CD8-positive, alpha-beta memory T cell (primary cell): ENCODE results near the gene PTK7. TPM values are rescaled to one million over a fixed set of nuclear protein-coding genes. Genes with fewer than 3 reads are reported as not detected.

Source experiments
- CTCF ChIA-PET: fragments of 350-600 bp; sonication (Branson Sonifier 250); formaldehyde crosslinking; loops from one replicate; lab custom pipeline; 2021; ENCODE audit warnings: antibody characterized with exemption; lab: Charles Lee
- POLR2A ChIA-PET: fragments of 350-600 bp; sonication (Branson Sonifier 250); formaldehyde crosslinking; loops from one replicate; lab custom pipeline; 2021; ENCODE audit warnings: antibody characterized with exemption; lab: Charles Lee
- DNase-seq, 5 donors: peaks; one replicate each; pipeline versions ENCODE4 v3.0.0 to v3.0.0-alpha.2; 2020 to 2022; ENCODE audit warnings: mixed read lengths in 1 of 5
- H3K27ac ChIP-seq: one replicate; pipeline ENCODE4 v1.7.0; 2013; ENCODE audit warnings: low read depth, mild to moderate bottlenecking, low read length, moderate library complexity
- H3K27me3 ChIP-seq: 2 replicates; pipeline ENCODE4 v1.7.0; 2013; ENCODE audit warnings: low read length, mild to moderate bottlenecking; ENCODE audit not compliant: insufficient read depth, poor library complexity, severe bottlenecking
- H3K36me3 ChIP-seq: 2 replicates; pipeline ENCODE4 v1.7.0; 2013; ENCODE audit warnings: mild to moderate bottlenecking, low read length, moderate library complexity; ENCODE audit not compliant: insufficient read depth
- H3K4me1 ChIP-seq: 2 replicates; pipeline ENCODE4 v1.7.0; 2013; ENCODE audit warnings: mild to moderate bottlenecking, low read length, moderate library complexity; ENCODE audit not compliant: insufficient read depth
- H3K4me3 ChIP-seq: 2 replicates; pipeline ENCODE4 v1.7.0; 2013; ENCODE audit warnings: mild to moderate bottlenecking, low read length
- H3K9me3 ChIP-seq: 2 replicates; pipeline ENCODE4 v1.7.0; 2013; ENCODE audit warnings: mild to moderate bottlenecking, low read length
- H3K27ac Mint-ChIP-seq, 8 donors: one replicate each; pipeline ENCODE4 v1.8.0; 2020 to 2021; ENCODE audit warnings: mixed read lengths in 8 of 8, mild to moderate bottlenecking in 6 of 8, inconsistent platforms in 3 of 8, moderate library complexity in 3 of 8
- H3K27me3 Mint-ChIP-seq, 2 donors: one replicate each; pipeline ENCODE4 v1.8.0; 2020 to 2021; ENCODE audit warnings: mixed read lengths in 2 of 2, mild to moderate bottlenecking in 1 of 2, moderate library complexity in 1 of 2
- H3K36me3 Mint-ChIP-seq, 3 donors: one replicate each; pipeline ENCODE4 v1.8.0; 2020 to 2021; ENCODE audit warnings: mixed read lengths in 3 of 3, inconsistent platforms in 1 of 3, mild to moderate bottlenecking in 1 of 3
- H3K4me1 Mint-ChIP-seq, 3 donors: one replicate each; pipeline ENCODE4 v1.8.0; 2020 to 2021; ENCODE audit warnings: mixed read lengths in 3 of 3, inconsistent platforms in 1 of 3, mild to moderate bottlenecking in 1 of 3
- H3K4me3 Mint-ChIP-seq, 7 donors: one replicate each; pipeline ENCODE4 v1.8.0; 2020 to 2021; ENCODE audit warnings: mixed read lengths in 7 of 7, mild to moderate bottlenecking in 6 of 7, moderate library complexity in 4 of 7, inconsistent platforms in 2 of 7
- H3K9me3 Mint-ChIP-seq, 5 donors: one replicate each; pipeline ENCODE4 v1.8.0; 2020 to 2022; ENCODE audit warnings: mixed read lengths in 5 of 5, mild to moderate bottlenecking in 3 of 5, moderate library complexity in 2 of 5, inconsistent platforms in 1 of 5
- polyA plus RNA-seq: library from polyadenylated mRNA; unstranded; fragments of 300-500 nt; fragmentation: Illumina TruSeq; gene quantifications from one replicate; pipeline ENCODE4 v1.2.3, GENCODE V29; 2021
- total RNA-seq, 2 experiments: library from RNA; stranded (reverse); gene quantifications; one replicate each; pipeline ENCODE4 v1.2.3, GENCODE V29; 2021

The PTK7 gene
- total and polyA plus RNA-seq, 3 experiments from 2014 or later, result 1.6 to 1.9 (median 1.6) TPM

DNA sequence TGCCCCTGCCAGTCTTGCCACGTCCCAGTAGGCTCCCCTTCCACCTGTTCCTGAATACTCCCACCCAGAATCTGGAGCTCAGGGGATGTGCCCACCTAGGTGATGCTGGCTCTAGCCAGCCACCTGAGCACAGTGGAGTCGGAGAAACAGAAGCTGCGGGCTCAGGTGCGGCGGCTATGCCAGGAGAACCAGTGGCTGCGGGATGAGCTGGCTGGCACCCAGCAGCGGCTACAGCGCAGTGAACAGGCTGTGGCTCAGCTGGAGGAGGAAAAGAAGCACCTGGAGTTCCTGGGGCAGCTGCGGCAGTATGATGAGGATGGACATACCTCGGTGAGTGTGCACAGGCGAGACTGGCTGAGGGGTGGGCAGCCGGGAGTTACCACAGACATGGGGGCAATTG lies 13.3 kb upstream of the PTK7 start:
- no peaks in the 10 kb centered on the region for H3K9me3 Mint-ChIP-seq
- POLR2A ChIA-PET, result interaction anchor here (0.7 kb wide), 1 partner anchor 376 kb away, joined by 5 read pairs; no protein-coding TSS in a partner anchor
- Histone ChIP-seq H3K4me1 (peaks cover 21% of the 10 kb centered on the region), H3K4me3 (no peak overlapping the region), H3K27ac (no peak overlapping the region), H3K36me3 (peaks cover 9% of the 10 kb centered on the region), H3K9me3 (no peaks in the 10 kb centered on the region), H3K27me3 (no peaks in the 10 kb centered on the region)
- no peak for DNase-seq
- H3K4me1 Mint-ChIP-seq, result peaks cover 31 to 41% (median 41%) of the 10 kb centered on the region in 3 donors
- no peak overlapping the region for H3K27ac Mint-ChIP-seq
- H3K36me3 Mint-ChIP-seq, result peaks cover 10 to 69% (median 22%) of the 10 kb centered on the region in 3 donors
- CTCF ChIA-PET, result no interaction called here
- no peaks in the 10 kb centered on the region for H3K27me3 Mint-ChIP-seq
- no peak overlapping the region for H3K4me3 Mint-ChIP-seq

DNA sequence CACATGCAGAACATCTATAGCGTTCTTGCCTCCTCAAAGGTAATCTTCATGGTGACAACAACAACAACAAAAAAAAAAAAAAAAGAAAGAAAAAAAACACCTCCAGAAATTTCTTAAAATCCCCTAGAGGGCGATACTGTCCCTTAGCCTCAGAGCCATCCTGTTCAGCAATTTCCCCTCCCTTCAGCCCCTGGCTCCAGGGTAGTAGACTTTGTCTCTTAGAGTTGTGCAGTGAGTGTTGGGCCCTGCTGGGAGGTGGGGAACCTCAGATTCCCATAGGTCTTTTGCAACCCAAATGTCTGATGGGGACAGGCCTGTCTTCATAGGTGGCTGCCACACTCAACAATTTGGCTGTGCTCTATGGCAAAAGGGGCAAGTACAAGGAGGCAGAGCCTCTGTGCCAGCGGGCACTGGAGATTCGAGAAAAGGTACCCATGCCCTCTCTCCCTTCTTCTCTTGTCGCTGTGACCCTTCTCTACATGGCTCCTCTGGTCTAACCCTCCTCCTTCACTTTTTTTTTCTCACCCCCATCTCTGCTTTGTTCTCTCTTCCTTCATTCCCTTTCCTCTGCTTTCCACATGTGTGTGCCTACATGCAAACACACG lies 6.0 kb upstream of the PTK7 start:
- Mint-ChIP-seq H3K36me3 (peaks cover 25 to 59% (median 32%) of the 10 kb centered on the region in 3 donors), H3K4me1 (peaks cover 0 to 4% (median 0%) of the 10 kb centered on the region in 3 donors), H3K9me3 (no peaks in the 10 kb centered on the region), H3K27me3 (peaks cover 0 to 5% of the 10 kb centered on the region in 2 donors), H3K27ac (no peak overlapping the region), H3K4me3 (no peak overlapping the region)
- ChIA-PET CTCF (interaction anchor here (1.3 kb wide), 1 partner anchor 9 kb away, joined by 3 read pairs; no protein-coding TSS in a partner anchor), POLR2A (no interaction called here)
- no peaks in the 10 kb centered on the region for H3K9me3 ChIP-seq
- peak in 1 of 5 donors; percentile 36 for DNase-seq
- H3K4me1 ChIP-seq, result no peaks in the 10 kb centered on the region
- H3K4me3 ChIP-seq, result no peak overlapping the region
- no peak overlapping the region for H3K27ac ChIP-seq
- H3K27me3 ChIP-seq, result no peaks in the 10 kb centered on the region
- H3K36me3 ChIP-seq, result peaks cover 8% of the 10 kb centered on the region

DNA sequence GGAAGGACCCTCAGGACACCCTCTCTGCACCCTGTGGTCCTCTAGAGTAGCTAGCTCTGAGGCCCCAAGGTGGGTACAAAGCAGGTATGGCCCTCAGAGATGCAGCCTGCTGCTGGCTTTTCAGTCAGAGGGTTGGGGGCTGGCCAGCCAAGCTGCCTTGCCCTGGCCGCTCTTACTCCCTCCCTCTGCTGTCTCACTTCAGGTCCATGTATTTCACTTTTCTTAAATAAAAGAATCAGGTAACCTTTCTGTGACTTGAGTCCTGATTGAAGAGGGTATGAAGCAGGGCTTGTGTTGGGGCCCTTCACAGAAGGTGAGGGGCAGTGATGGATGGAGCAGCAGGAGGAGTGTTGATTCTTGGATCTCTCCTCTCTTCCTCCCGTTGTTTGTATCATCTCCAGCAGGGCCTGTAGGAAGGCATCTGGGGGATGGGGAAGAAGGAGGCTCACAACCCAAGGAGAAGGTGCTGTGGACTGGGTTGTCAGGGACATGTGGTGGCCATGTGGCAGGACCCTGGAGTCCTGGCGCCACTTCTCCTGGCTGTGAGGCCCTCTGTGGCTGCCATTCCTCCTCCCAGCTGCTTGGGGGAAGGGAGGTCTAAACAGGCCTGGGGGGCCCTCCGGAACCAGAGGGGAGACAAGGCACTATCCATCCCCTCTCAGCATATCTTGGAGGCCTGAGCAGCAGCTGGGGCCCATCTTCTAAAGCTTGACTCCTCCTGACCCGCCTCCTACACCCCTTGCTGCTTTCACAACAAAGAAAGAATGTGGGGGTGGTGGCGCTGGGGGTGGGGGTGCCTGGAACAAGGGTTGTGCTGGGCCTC lies 1.1 kb upstream of the PTK7 start:
- Histone ChIP-seq H3K36me3 (no peaks in the 10 kb centered on the region), H3K4me3 (no peak overlapping the region), H3K4me1 (peaks cover 7% of the 10 kb centered on the region), H3K9me3 (no peaks in the 10 kb centered on the region), H3K27ac (no peak overlapping the region), H3K27me3 (peaks cover 9% of the 10 kb centered on the region)
- no peak for DNase-seq
- Mint-ChIP-seq H3K4me1 (peaks cover 0 to 20% (median 8%) of the 10 kb centered on the region in 3 donors), H3K27ac (peak overlapping the region in 1 of 8 donors; percentile 81), H3K9me3 (no peaks in the 10 kb centered on the region), H3K36me3 (peaks cover 17 to 35% (median 26%) of the 10 kb centered on the region in 3 donors), H3K4me3 (peak overlapping the region; percentile 41 to 64 (median 59)), H3K27me3 (peaks cover 20 to 21% of the 10 kb centered on the region in 2 donors)
- ChIA-PET POLR2A (no interaction called here), CTCF (no interaction called here)

DNA sequence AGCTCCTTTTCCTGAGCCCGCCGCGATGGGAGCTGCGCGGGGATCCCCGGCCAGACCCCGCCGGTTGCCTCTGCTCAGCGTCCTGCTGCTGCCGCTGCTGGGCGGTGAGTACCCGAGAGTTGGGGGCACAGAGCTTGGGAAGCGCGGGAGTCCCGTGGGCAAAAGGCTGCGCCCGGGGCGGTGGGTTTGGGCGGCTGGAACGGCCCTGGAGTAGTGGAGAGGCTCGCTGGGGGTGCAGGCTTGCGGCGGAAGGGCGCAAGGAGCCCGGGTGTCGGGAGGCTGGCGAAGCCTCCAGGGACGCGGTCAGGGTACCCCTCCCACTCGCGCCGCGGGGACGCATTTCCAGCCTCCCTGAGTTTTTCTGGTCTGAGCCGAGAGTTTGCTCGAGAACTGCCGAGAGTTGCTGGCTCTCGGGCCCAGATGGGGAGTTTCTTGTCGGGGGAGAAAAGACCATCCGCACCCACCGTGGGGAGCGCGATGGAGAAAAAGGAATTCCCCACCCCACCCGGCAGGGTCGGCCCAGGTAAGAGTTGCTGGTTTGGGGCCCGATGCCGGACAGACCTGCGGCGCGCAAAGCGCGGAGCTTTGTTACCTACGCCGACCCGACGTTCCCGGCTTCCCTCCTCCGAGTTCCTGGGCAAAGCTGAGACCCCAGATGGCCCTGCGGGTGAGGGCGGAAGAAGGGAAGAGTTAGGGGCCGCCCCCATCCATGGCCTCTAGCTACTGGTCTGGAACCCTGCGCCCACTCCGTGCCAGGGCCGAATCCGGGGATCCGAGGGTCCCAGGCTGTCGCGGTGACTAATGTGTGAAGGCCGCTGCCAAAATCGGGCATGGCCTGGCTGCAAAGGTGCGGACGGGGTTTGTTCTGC lies 584 bp downstream of the PTK7 start:
- H3K4me1 ChIP-seq, result peaks cover 7% of the 10 kb centered on the region
- Mint-ChIP-seq H3K4me1 (peaks cover 0 to 20% (median 8%) of the 10 kb centered on the region in 3 donors), H3K27me3 (peaks cover 20 to 24% of the 10 kb centered on the region in 2 donors), H3K36me3 (peaks cover 17 to 26% (median 26%) of the 10 kb centered on the region in 3 donors), H3K9me3 (no peaks in the 10 kb centered on the region), H3K27ac (no peak overlapping the region), H3K4me3 (peak overlapping the region in 6 of 7 donors; percentile 35 to 79 (median 59))
- H3K27ac ChIP-seq, result no peak overlapping the region
- no peaks in the 10 kb centered on the region for H3K36me3 ChIP-seq
- peaks cover 9% of the 10 kb centered on the region for H3K27me3 ChIP-seq
- H3K4me3 ChIP-seq, result peak overlapping the region; percentile 49
- H3K9me3 ChIP-seq, result no peaks in the 10 kb centered on the region
- DNase-seq, result no peak
- ChIA-PET CTCF (interaction anchor here (0.9 to 1.8 kb wide), 2 partner anchors 42 to 67 kb away, joined by 3 to 4 read pairs; no protein-coding TSS in a partner anchor), POLR2A (interaction anchor here (0.6 kb wide), 1 partner anchor 166 kb away, joined by 4 read pairs; no protein-coding TSS in a partner anchor)

DNA sequence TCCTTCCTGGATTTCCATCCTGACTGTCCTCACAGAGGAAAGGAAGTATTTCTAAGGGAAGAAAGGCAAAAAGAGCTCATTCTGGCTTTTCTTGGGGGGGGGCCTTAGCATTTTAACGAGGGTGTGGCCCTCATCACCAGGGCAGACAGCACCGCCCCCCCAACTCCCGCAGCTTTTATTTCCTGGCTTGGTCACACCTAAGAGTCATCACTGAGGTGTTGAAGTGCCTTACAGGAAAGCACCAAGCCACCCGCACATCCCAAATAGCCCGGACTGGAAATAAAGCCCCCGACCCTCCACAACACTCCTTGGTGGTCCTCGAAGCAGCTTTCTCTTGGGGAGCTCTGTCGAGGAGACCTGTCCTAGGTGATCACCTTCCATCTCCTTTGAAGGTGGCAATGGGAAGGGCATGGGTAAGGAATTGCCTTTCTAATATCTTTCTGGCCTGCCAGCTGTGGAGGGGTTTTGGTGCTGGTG lies 1.3 kb downstream of the PTK7 start:
- Histone ChIP-seq H3K4me3 (no peak overlapping the region), H3K27me3 (peaks cover 9% of the 10 kb centered on the region), H3K27ac (no peak overlapping the region), H3K4me1 (peaks cover 7% of the 10 kb centered on the region), H3K36me3 (no peaks in the 10 kb centered on the region), H3K9me3 (no peaks in the 10 kb centered on the region)
- Mint-ChIP-seq H3K36me3 (peaks cover 12 to 19% (median 19%) of the 10 kb centered on the region in 3 donors), H3K4me3 (peak overlapping the region in 6 of 7 donors; percentile 28 to 79 (median 54)), H3K4me1 (peaks cover 0 to 20% (median 8%) of the 10 kb centered on the region in 3 donors), H3K9me3 (no peaks in the 10 kb centered on the region), H3K27me3 (peaks cover 20 to 24% of the 10 kb centered on the region in 2 donors), H3K27ac (no peak overlapping the region)
- DNase-seq, result no peak
- ChIA-PET POLR2A (interaction anchor here (0.6 kb wide), 1 partner anchor 167 kb away, joined by 4 read pairs; no protein-coding TSS in a partner anchor), CTCF (interaction anchor here (0.9 to 1.8 kb wide), 2 partner anchors 43 to 66 kb away, joined by 3 to 4 read pairs; no protein-coding TSS in a partner anchor)

DNA sequence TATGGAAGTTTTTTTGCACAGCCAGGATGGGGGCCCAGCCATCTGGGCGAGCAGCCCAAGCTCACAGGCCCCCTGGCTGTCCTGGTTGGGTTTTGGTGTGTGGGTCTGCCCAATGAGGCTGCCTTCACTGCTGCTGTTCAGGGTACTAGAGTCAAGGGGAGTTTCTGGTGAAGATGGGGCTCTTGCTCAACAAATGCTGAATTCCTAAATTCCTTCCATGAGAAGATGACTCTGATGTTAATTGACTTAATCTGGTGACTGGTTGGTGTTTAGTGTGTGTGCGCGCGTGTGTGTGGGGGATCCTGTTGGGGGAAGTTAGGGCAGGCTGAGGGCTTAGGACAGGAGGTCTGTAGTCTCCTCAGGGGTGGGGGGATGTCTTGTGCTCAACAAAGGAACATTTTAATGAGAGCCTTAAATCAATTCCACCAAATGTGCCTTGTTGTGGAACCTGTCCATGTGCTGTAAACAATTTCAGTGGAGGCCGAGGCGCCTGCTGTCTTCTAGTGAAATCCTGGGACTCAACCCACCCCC lies 1.9 kb downstream of the PTK7 start:
- Histone ChIP-seq H3K9me3 (no peaks in the 10 kb centered on the region), H3K27ac (no peak overlapping the region), H3K4me1 (peaks cover 7% of the 10 kb centered on the region), H3K4me3 (no peak overlapping the region), H3K27me3 (peaks cover 9% of the 10 kb centered on the region), H3K36me3 (no peaks in the 10 kb centered on the region)
- no peak for DNase-seq
- Mint-ChIP-seq H3K27me3 (peaks cover 20 to 24% of the 10 kb centered on the region in 2 donors), H3K4me3 (peak overlapping the region in 2 of 7 donors; percentile 5 to 8), H3K36me3 (peaks cover 6 to 12% (median 12%) of the 10 kb centered on the region in 3 donors), H3K9me3 (no peaks in the 10 kb centered on the region), H3K27ac (no peak overlapping the region), H3K4me1 (peaks cover 0 to 20% (median 8%) of the 10 kb centered on the region in 3 donors)
- ChIA-PET POLR2A (no interaction called here), CTCF (no interaction called here)

DNA sequence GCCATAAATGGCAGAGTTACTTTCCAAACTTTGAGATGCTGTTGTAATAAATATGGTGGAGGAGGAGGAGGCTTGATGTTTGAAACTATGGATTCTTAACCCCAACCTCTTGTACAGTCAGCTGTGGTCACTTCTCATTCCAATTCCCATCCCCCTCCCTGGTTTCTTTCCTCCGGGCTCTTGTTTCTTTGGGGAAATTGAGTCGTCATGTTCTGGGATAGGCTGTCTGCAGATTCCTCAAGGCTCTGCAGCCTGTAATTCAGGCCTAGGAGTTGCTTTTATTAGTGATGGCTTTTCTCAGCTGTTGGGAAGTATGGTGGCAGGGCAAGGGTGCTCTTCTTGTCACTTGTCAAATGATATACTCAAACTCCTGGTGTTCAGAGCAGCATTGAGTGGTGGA lies 2.6 kb downstream of the PTK7 start:
- H3K36me3 ChIP-seq, result no peaks in the 10 kb centered on the region
- Mint-ChIP-seq H3K27me3 (peaks cover 17 to 28% of the 10 kb centered on the region in 2 donors), H3K4me3 (no peak overlapping the region), H3K9me3 (no peaks in the 10 kb centered on the region), H3K36me3 (peaks cover 4 to 6% (median 6%) of the 10 kb centered on the region in 3 donors), H3K27ac (no peak overlapping the region), H3K4me1 (peaks cover 0 to 20% (median 8%) of the 10 kb centered on the region in 3 donors)
- CTCF ChIA-PET, result no interaction called here
- H3K27me3 ChIP-seq, result peaks cover 9% of the 10 kb centered on the region
- peaks cover 7% of the 10 kb centered on the region for H3K4me1 ChIP-seq
- H3K9me3 ChIP-seq, result no peaks in the 10 kb centered on the region
- H3K27ac ChIP-seq, result no peak overlapping the region
- POLR2A ChIA-PET, result no interaction called here
- DNase-seq, result no peak
- H3K4me3 ChIP-seq, result no peak overlapping the region
